BJ (cell line): ENCODE results near the gene HSPA14. TPM values are rescaled to one million over a fixed set of nuclear protein-coding genes. Genes with fewer than 3 reads are reported as not detected.
A peak's percentile ranks its signal among the peaks of the same experiment; 100 is the strongest.

Experiments
- CTCF ChIA-PET: fragments of 350-600 bp; formaldehyde crosslinking; extraction: SDS; loops from one replicate; lab custom pipeline; 2021; ENCODE audit warnings: antibody characterized with exemption, inconsistent platforms; lab: Yijun Ruan, JAX
- POLR2A ChIA-PET: fragments of 300-600 bp; sonication (Branson Sonifier 250); formaldehyde crosslinking; extraction: SDS; loops from one replicate; lab custom pipeline; 2021; ENCODE audit warnings: antibody characterized with exemption; lab: Charles Lee
- DNase-seq: peaks from one replicate; pipeline ENCODE4 v3.0.0-alpha.2; 2011; ENCODE audit warnings: low read depth
- H3K27me3 ChIP-seq: 2 replicates; pipeline ENCODE4 v1.6.0; 2011; ENCODE audit warnings: low read length; ENCODE audit not compliant: control insufficient read depth, insufficient read depth
- H3K36me3 ChIP-seq: 2 replicates; pipeline ENCODE4 v1.5.1; 2011; ENCODE audit warnings: low read length; ENCODE audit not compliant: control insufficient read depth, insufficient read depth
- H3K4me3 ChIP-seq: 2 replicates; pipeline ENCODE4 v1.5.1; 2011; ENCODE audit warnings: low read depth, mild to moderate bottlenecking, control low read depth, low read length
- polyA plus RNA-seq: library from polyadenylated mRNA; depleted of rRNA; stranded (reverse); fragments of >200 nt; gene quantifications from 2 replicates; pipeline ENCODE4 v1.2.3, GENCODE V29; 2011
- TF ChIP-seq, protein P1 (sequence below): IDR thresholded peaks from 2 replicates; pipeline ENCODE4 v1.5.1; 2011; ENCODE audit warnings: low read depth, mild to moderate bottlenecking, control low read depth, inconsistent platforms, low read length, moderate library complexity; ENCODE audit not compliant: insufficient read depth

HSPA14 gene
- polyA plus RNA-seq, 1 experiment: 5.4 TPM

DNA sequence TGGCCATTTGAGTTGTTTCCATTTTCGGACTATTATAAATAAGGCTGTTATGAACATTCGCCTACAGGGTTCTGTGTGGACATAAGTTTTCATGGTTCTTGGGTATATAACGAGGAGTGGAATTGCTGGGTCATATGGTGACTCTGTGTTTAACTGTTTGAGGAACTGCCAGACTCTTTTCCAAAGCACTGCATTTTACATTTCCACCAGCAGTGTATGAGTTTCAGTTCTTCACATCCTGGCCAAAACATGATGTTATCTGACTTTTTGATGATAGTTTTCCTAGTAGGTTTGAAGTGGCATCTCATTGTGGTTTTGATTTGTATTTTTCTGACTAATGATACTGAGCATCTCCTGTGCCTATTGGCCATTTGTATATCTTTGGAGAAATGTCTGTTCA is 46.0 kb downstream of the HSPA14 start:
- ChIA-PET CTCF (no interaction called here), POLR2A (no interaction called here)
- H3K4me3 ChIP-seq: no peak overlapping the region
- no peak for DNase-seq
- H3K27me3 ChIP-seq: no peaks in the 10 kb centered on the region
- TF ChIP-seq, protein P1, sequence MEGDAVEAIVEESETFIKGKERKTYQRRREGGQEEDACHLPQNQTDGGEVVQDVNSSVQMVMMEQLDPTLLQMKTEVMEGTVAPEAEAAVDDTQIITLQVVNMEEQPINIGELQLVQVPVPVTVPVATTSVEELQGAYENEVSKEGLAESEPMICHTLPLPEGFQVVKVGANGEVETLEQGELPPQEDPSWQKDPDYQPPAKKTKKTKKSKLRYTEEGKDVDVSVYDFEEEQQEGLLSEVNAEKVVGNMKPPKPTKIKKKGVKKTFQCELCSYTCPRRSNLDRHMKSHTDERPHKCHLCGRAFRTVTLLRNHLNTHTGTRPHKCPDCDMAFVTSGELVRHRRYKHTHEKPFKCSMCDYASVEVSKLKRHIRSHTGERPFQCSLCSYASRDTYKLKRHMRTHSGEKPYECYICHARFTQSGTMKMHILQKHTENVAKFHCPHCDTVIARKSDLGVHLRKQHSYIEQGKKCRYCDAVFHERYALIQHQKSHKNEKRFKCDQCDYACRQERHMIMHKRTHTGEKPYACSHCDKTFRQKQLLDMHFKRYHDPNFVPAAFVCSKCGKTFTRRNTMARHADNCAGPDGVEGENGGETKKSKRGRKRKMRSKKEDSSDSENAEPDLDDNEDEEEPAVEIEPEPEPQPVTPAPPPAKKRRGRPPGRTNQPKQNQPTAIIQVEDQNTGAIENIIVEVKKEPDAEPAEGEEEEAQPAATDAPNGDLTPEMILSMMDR: no peak
- no peaks in the 10 kb centered on the region for H3K36me3 ChIP-seq

DNA sequence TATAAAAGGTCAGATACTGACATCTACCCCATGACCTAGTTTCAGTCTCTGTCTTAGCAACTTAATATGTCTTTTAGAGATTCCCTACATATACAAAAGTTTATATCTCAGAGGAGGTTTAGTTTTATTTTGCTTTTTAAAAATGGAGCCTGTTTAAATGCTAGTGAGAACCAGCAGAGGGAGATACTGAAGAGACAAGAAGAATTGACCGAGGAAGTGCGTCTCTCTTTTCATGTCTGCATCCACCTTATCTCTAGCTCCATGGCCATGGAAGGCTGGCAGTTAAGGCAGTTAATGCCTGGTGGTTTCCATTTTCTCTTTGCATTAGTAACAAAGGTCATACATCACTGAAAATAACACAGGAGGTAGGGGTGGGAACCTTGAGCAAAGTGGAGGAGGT is 51.2 kb downstream of the HSPA14 start:
- CTCF ChIA-PET: interaction anchor here (0.7 to 2.3 kb wide), 5 partner anchors 8 to 13 kb away, joined by 3 to 7 read pairs (median 4); partner anchors contain the start of gene SUV39H2
- POLR2A ChIA-PET: no interaction called here

DNA sequence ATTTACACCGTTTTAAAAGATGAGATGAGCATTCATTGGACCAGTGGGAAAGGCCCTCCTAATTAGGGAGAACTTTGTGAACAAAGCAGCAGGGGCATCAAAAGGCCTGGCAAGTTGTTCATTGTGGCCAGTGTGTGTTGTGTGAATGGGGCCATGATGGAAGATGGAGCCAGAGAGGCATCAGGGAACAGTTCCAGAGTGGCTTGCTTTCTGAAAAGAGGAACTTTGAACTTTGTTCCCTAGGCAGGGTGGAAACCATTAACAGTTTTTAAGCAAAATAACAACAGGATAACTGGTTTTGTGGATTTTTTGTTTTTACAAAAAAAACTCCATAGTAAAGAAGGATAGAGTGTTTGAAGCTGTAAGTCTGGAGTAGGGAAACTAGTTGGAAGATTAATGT is 53.0 kb downstream of the HSPA14 start:
- ChIA-PET POLR2A (no interaction called here), CTCF (no interaction called here)
- no peaks in the 10 kb centered on the region for H3K36me3 ChIP-seq
- DNase-seq: no peak
- TF ChIP-seq, protein P1: no peak
- H3K27me3 ChIP-seq: no peaks in the 10 kb centered on the region
- no peak overlapping the region for H3K4me3 ChIP-seq

More for the DNA sequence above, 51.2 kb downstream of the HSPA14 start:
- no peak for DNase-seq
- Histone ChIP-seq H3K4me3 (no peak overlapping the region), H3K36me3 (no peaks in the 10 kb centered on the region), H3K27me3 (no peaks in the 10 kb centered on the region)
- TF ChIP-seq, protein P1: 0 out of 2 replicates have a peak, but pooled peaks have one; percentile 20

DNA sequence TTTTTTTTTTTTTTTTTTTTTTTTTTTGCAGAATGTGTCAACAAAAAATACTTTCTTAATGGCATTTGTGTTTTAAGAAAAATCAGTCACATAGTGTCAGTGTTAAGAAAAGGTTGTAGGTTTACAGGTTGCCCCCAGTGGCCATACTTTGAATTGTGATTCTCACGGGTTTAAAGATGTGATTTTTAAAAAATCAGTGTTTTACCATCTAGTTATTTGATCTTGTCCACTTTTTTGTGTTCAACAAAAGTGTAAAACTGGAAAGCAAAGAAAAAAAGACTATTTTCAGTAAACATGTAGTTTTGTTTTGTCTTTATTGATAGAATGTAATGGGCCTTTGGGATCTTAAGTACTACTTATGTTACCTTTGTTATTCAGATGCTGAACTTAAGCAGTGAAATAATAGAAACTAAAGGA is 66.2 kb downstream of the HSPA14 start:
- TF ChIP-seq, protein P1: peak; percentile 64
- no peaks in the 10 kb centered on the region for H3K27me3 ChIP-seq
- ChIA-PET POLR2A (no interaction called here), CTCF (interaction anchor here (1.4 to 2.1 kb wide), 6 partner anchors 12 to 406 kb away, joined by 3 to 7 read pairs (median 4); no protein-coding TSS in a partner anchor)
- peaks cover 3% of the 10 kb centered on the region for H3K36me3 ChIP-seq
- H3K4me3 ChIP-seq: no peak overlapping the region
- DNase-seq: no peak

DNA sequence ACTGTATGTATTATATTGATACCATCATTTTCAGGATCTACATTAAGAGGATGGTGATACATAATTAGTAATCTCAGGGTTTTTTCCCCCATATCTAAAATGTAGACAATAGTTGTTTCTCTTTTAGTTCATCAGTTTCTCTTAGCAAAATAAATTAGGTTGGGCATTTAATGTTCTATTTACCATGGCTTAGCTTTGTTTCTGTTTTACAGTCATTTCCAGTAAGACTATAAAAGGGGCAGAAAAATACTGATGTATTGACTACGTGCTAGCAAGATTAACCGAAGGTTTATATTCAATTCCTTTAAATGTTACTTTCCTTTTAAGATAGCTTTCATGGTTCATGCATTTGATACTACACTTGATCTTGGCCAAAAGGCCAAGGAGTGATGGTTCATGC is 66.8 kb downstream of the HSPA14 start:
- TF ChIP-seq, protein P1: no peak
- ChIA-PET CTCF (interaction anchor here (1.4 to 2.1 kb wide), 6 partner anchors 12 to 407 kb away, joined by 3 to 7 read pairs (median 4); no protein-coding TSS in a partner anchor), POLR2A (no interaction called here)
- no peaks in the 10 kb centered on the region for H3K27me3 ChIP-seq
- DNase-seq: no peak
- no peak overlapping the region for H3K4me3 ChIP-seq
- H3K36me3 ChIP-seq: peaks cover 3% of the 10 kb centered on the region
